SK-N-SH (cell line): ENCODE data around the gene SYT11. TPM values are rescaled to one million over a fixed set of nuclear protein-coding genes. Genes with fewer than 3 reads are reported as not detected.
A peak's percentile ranks its signal among the peaks of the same experiment; 100 is the strongest.

Experiments used
- CTCF ChIA-PET: fragments of 300-600, 350-600 bp; formaldehyde crosslinking; extraction: SDS; loops from one replicate; lab custom pipeline; 2021; lab: Yijun Ruan, JAX
- POLR2A ChIA-PET: fragments of 350-600 bp; sonication (Branson Sonifier 250); formaldehyde crosslinking; extraction: SDS; loops from one replicate; lab custom pipeline; 2020; ENCODE audit warnings: antibody characterized with exemption, inconsistent platforms; lab: Yijun Ruan, JAX
- DNase-seq: peaks from one replicate; pipeline ENCODE4 v3.0.0; 2012
- H2AFZ ChIP-seq: fragments of 200-600 bp; sonication (generic); 2 replicates; pipeline ENCODE4 v1.8.1; 2016; ENCODE audit warnings: antibody characterized with exemption, mild to moderate bottlenecking, low read depth
- H3F3A ChIP-seq: fragments of 200-600 bp; sonication (generic); replicated peaks from 2 replicates; pipeline ENCODE3; 2016; ENCODE audit warnings: antibody characterized with exemption, mild to moderate bottlenecking; ENCODE audit not compliant: insufficient read depth
- H3K27ac ChIP-seq, 2 experiments: fragments of 200-500 bp in 1 of 2; fragments of 200-600 bp in 1 of 2; sonication (Bioruptor generic) in 1 of 2; sonication (generic), shearing (Covaris generic) in 1 of 2; 2 replicates each; pipeline versions ENCODE4 v1.5.1 to v1.6.1; 2014 to 2016; ENCODE audit warnings: low read depth in 2 of 2, inconsistent platforms in 1 of 2, low read length in 1 of 2, mild to moderate bottlenecking in 1 of 2, mixed read lengths in 1 of 2
- H3K27me3 ChIP-seq: fragments of 200-600 bp; sonication (generic), shearing (Covaris generic); 2 replicates; pipeline ENCODE4 v1.6.1; 2016; ENCODE audit warnings: mixed run types; ENCODE audit not compliant: insufficient read depth
- H3K36me3 ChIP-seq, 2 experiments: fragments of 200-500 bp in 1 of 2; fragments of 200-600 bp in 1 of 2; sonication (Bioruptor generic) in 1 of 2; sonication (generic) in 1 of 2; replicated peaks in 1 of 2; 2 replicates each; pipeline versions ENCODE3 to v1.5.1; 2014 to 2016; ENCODE audit warnings: low read length in 1 of 2, mild to moderate bottlenecking in 1 of 2; ENCODE audit not compliant: insufficient read depth in 2 of 2, control insufficient read depth in 1 of 2
- H3K4me1 ChIP-seq, 2 experiments: fragments of 200-500 bp in 1 of 2; fragments of 200-600 bp in 1 of 2; sonication (Bioruptor generic) in 1 of 2; sonication (generic), shearing (Covaris generic) in 1 of 2; 2 replicates each; pipeline versions ENCODE4 v1.5.1 to v1.6.1; 2014 to 2016; ENCODE audit warnings: low read depth in 1 of 2, low read length in 1 of 2, mixed run types in 1 of 2; ENCODE audit not compliant: insufficient read depth in 2 of 2, control insufficient read depth in 1 of 2
- H3K4me2 ChIP-seq: fragments of 200-600 bp; sonication (generic), shearing (Covaris generic); 2 replicates; pipeline ENCODE4 v1.6.1; 2017; ENCODE audit warnings: mixed run types
- H3K4me3 ChIP-seq, 2 experiments: fragments of 200-500 bp in 1 of 2; fragments of 200-600 bp in 1 of 2; sonication (Bioruptor generic) in 1 of 2; sonication (generic), shearing (Covaris generic) in 1 of 2; 2 replicates each; pipeline versions ENCODE4 v1.5.1 to v1.8.1; 2014 to 2016; ENCODE audit warnings: low read depth in 2 of 2, inconsistent platforms in 1 of 2, low read length in 1 of 2, mild to moderate bottlenecking in 1 of 2, mixed read lengths in 1 of 2, moderate library complexity in 1 of 2
- H3K79me2 ChIP-seq: fragments of 200-600 bp; sonication (generic); 2 replicates; pipeline ENCODE4 v1.8.1; 2017; ENCODE audit warnings: mild to moderate bottlenecking; ENCODE audit not compliant: insufficient read depth
- H3K9ac ChIP-seq: fragments of 200-600 bp; sonication (generic); 2 replicates; pipeline ENCODE4 v1.6.1; 2017; ENCODE audit warnings: mixed run types
- H3K9me2 ChIP-seq: fragments of 200-600 bp; sonication (generic); 2 replicates; pipeline ENCODE4 v1.6.1; 2017; ENCODE audit warnings: mixed run types
- H3K9me3 ChIP-seq: fragments of 200-600 bp; sonication (generic); 2 replicates; pipeline ENCODE4 v1.6.1; 2017; ENCODE audit warnings: mixed run types, mild to moderate bottlenecking, moderate library complexity
- H4K20me1 ChIP-seq: fragments of 200-600 bp; sonication (generic); 2 replicates; pipeline ENCODE4 v1.6.1; 2017; ENCODE audit warnings: mild to moderate bottlenecking, mixed run types; ENCODE audit not compliant: insufficient read depth
- CHD2 ChIP-seq: fragments of 150-350 bp; IDR thresholded peaks from 2 replicates; pipeline ENCODE4 v1.6.1; 2018; ENCODE audit warnings: low read length; ENCODE audit not compliant: partially characterized antibody
- EZH2phosphoT487 ChIP-seq: fragments of 200-600 bp; sonication (generic); IDR thresholded peaks from 2 replicates; pipeline ENCODE4 v1.6.1; 2017; ENCODE audit warnings: low read depth, mixed run types, mild to moderate bottlenecking, antibody characterized with exemption, moderate library complexity, borderline replicate concordance
- FOXM1 ChIP-seq: IDR thresholded peaks from 2 replicates; pipeline ENCODE4 v1.4.0; 2012; ENCODE audit warnings: low read depth, mild to moderate bottlenecking
- MXI1 ChIP-seq: IDR thresholded peaks from 2 replicates; pipeline ENCODE4 v1.6.1; 2012; ENCODE audit warnings: mild to moderate bottlenecking, low read depth, low read length, improper control_type of control experiment
- NRF1 ChIP-seq: IDR thresholded peaks from 2 replicates; pipeline ENCODE4 v1.6.1; 2012; ENCODE audit warnings: low read depth, mild to moderate bottlenecking, low read length
- PBX3 ChIP-seq: IDR thresholded peaks from 2 replicates; pipeline ENCODE4; 2012
- POLR2AphosphoS5 ChIP-seq: IDR thresholded peaks from 2 replicates; pipeline ENCODE4 v1.6.1; 2012; ENCODE audit warnings: low read depth, low read length
- RAD21 ChIP-seq: IDR thresholded peaks from 2 replicates; pipeline ENCODE4 v1.6.1; 2012; ENCODE audit warnings: mild to moderate bottlenecking, low read length
- RCOR1 ChIP-seq: fragments of 150-350 bp; IDR thresholded peaks from 2 replicates; pipeline ENCODE4 v1.6.1; 2017; ENCODE audit warnings: antibody characterized with exemption, low read length
- REST ChIP-seq: IDR thresholded peaks from 2 replicates; pipeline ENCODE4 v1.6.1; 2012; ENCODE audit warnings: mild to moderate bottlenecking, low read depth, low read length, moderate library complexity
- RXRA ChIP-seq: IDR thresholded peaks from 2 replicates; pipeline ENCODE4 v1.4.0; 2012; ENCODE audit warnings: low read depth, mild to moderate bottlenecking, borderline replicate concordance
- TAF1 ChIP-seq: IDR thresholded peaks from 2 replicates; pipeline ENCODE4 v1.6.1; 2012; ENCODE audit warnings: low read depth, mild to moderate bottlenecking, low read length, moderate library complexity, borderline replicate concordance
- USF2 ChIP-seq: fragments of 150-350 bp; IDR thresholded peaks from 2 replicates; pipeline ENCODE4 v1.6.1; 2017; ENCODE audit warnings: antibody characterized with exemption, low read length, low read depth, borderline replicate concordance
- WGBS: methylation state at CpG from one replicate; pipeline ENCODE4 v1.1.6; 2017; ENCODE audit warnings: low lambda C conversion rate; 5-methylcytosine and 5-hydroxymethylcytosine counted together
- polyA plus RNA-seq, 3 experiments: library from polyadenylated mRNA; depleted of rRNA; stranded (reverse); fragments of >200 nt; gene quantifications; 2 replicates each; pipeline ENCODE4 v1.2.3, GENCODE V29; 2012

SYT11 gene
- polyA plus RNA-seq, 1 of the 3 experiments (the other 2 are of a cell fraction) = 26.7 TPM

- CTCF ChIA-PET = no interaction called here
- TF ChIP-seq TAF1 = no peak
- Histone ChIP-seq H3K4me2 (peak overlapping the region; percentile 88), H3K4me1 (peaks cover 9 to 16% of the 10 kb centered on the region in 2 experiments; a peak in 3 of 4 replicates), H2AFZ (peak overlapping the region; percentile 71; the same call in 1 of the 2 replicates), H3K9ac (peak overlapping the region; percentile 88), H3K79me2 (peaks cover 71% of the 10 kb centered on the region), H3K9me2 (no peaks in the 10 kb centered on the region), H3K27me3 (no peaks in the 10 kb centered on the region), H3K9me3 (no peaks in the 10 kb centered on the region), H3K4me3 (peak overlapping the region; percentile 66 to 89), H3F3A (peaks cover 32% of the 10 kb centered on the region), H4K20me1 (no peaks in the 10 kb centered on the region), H3K27ac (peak overlapping the region; percentile 95 to 96), H3K36me3 (peaks cover 0 to 6% of the 10 kb centered on the region in 2 experiments)
- POLR2A ChIA-PET = interaction anchor here (0.9 to 4.0 kb wide), 3 partner anchors 11 to 221 kb away, joined by 3 to 32 read pairs (median 14); partner anchors contain the start of genes KHDC4 and MEX3A
- DNase-seq = no peak
- 55% methylated on average over 2 of the region's 2 CpGs for WGBS
These were observed 1.7 kb downstream of the SYT11 start for GRCh38 chr1:155860970-155861510.

GRCh38 chr1:155861896-155862295 lies 2.5 kb downstream of the SYT11 start:
- ChIA-PET POLR2A (interaction anchor here (4.0 kb wide), 1 partner anchor 10 kb away, joined by 32 read pairs; no protein-coding TSS in a partner anchor), CTCF (interaction anchor here (1.3 kb wide), 1 partner anchor 128 kb away, joined by 3 read pairs; no protein-coding TSS in a partner anchor)
- Histone ChIP-seq H3K79me2 (peaks cover 68% of the 10 kb centered on the region), H4K20me1 (no peaks in the 10 kb centered on the region), H3K27ac (peak overlapping the region in 1 of 2 experiments; percentile 95; a peak in 1 of 4 replicates), H3K9me3 (no peaks in the 10 kb centered on the region), H2AFZ (no peak overlapping the region), H3K9ac (no peak overlapping the region), H3K4me1 (peaks cover 9 to 13% of the 10 kb centered on the region in 2 experiments; a peak in 3 of 4 replicates), H3K4me3 (no peak overlapping the region), H3K36me3 (peaks cover 0 to 6% of the 10 kb centered on the region in 2 experiments), H3K4me2 (no peak overlapping the region), H3K9me2 (no peaks in the 10 kb centered on the region), H3F3A (peaks cover 32% of the 10 kb centered on the region), H3K27me3 (no peaks in the 10 kb centered on the region)
- WGBS = 94% methylated on average over 2 of the region's 2 CpGs
- no peak for DNase-seq
- TF ChIP-seq PBX3 (no peak), RXRA (no peak), CHD2 (no peak), RAD21 (no peak), RCOR1 (no peak), USF2 (no peak), POLR2AphosphoS5 (no peak), MXI1 (no peak), REST (no peak), NRF1 (no peak), FOXM1 (no peak), EZH2phosphoT487 (no peak)
